Stromal cell of bone marrow (primary cell): Measurements from ENCODE around the gene KIRREL1.

ENCODE experiments used
- DNase-seq: peaks from one replicate; pipeline ENCODE4 v3.0.0-alpha.2; 2012; ENCODE audit warnings: low read depth

Gene KIRREL1

DNA sequence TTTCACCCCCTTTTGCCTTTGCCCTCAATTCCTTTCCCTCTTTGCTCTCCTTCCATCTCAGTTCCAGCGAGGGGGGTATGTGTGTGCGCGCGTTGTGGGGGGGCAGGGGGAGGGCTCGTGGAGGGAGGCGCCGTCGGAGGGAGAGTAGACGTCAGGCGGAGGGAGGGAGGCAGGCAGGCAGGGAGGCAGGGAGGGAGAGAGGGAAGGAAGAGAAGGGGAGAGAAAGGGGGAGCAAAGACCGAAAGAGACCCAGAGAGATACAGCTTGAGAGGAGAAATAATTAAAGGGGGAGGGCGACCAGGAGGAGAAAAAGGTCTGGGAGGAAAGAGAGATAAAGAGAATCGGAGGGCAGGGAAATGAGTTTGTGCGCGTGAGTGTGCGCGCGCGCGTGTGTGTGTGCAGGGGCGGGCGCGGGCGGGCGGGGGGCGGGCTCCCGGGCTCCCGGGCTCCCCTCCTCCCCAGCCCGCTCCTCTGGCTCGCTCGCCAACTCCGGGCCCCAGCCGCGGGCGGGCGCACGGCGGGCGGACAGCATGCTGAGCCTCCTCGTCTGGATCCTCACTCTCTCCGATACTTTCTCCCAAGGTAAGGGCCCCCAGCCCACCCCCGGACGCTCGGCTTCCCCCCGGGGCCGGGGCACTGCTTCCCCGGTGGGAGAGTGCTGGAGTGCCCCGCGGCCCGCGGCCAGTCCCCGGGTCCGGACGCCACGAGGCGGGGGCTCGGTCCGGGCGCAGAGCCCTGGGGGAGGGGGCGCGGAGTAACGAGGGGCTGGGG lies at the start of gene KIRREL1:
KIRREL1 (plus strand) TSS at position 499 of the 771 bp plus-strand sequence; CDS start at position 531, 32 bp downstream.
- peak; percentile 51 for DNase-seq

DNA sequence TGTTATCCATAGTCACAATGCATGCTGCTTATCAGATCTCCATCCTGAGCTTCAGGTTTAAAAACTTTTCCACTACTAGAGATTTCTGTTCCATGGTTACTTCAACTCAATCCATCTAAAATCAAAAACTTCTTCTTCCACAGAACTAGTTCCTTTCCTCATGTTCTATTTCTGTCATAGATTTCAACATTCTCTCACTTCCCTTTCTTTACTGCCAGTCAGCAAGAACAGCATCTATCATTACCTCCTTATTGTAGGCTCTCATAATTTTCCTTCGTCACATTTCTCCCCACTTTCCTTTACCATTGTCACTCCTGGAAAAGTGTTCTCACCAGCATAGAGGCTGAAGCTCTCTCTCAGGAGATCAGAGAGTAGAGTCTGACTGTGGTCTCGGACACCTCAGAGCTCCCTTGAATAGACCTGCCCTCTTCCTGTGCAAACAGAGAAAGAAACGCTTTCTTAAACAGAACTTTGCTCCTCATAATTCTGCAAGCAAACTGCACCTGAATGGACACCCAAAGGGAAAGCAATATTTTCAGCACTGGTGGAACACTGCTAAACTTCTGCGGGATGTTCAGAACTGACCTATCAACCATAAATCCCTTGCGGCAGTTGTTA lies 48.7 kb upstream of the KIRREL1 start:
- DNase-seq = no peak

DNA sequence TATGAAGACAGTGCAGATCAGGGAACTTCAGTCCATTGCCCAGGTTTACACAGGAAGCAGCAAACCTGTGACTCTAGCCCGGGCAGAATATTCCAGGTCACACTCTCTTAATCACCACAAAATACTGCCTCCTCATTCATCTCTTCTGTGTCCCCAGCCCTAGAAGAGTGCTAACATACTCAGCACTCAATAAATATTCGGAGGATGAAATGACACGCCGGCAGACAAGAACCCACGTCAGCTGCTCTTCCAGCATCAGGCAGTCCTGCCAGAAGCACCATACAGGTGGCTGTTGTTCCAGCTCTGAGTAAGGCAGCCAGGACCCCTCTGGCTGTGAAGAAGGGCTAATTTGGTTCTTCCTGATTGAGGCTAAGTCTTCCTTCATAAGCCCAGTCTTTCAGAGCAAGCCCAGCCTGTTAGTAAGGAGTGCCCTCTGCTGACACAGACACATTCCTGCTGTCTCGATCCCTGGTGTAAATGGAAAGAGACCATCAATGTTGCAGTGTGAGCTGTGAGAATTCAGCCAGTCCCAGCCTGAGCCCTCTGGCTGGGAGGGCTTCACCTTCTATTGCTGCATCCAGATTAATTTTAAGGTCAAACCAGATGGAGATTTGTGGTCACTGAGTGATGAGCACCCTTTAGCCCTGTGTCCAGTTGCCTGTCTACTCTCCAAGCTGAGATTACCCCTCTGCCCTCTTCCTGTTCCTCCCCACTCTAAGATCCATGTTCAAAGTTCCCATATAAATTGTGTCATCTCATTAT lies 45.0 kb upstream of the KIRREL1 start:
- DNase-seq = no peak

DNA sequence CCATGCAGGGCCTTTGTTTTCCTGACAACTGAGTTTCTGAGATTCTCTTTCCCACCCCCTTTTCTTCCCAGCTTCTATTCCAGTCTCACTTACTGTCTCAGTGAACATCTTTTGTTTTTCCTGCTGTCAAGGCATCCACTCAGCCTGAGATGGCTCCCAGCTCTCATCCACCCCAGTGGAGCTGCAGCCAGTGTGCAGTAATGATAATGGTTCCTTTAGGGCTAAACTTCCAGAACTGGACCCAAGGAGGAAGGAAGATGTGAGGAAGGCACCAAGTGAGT lies 44.4 kb upstream of the KIRREL1 start:
- no peak for DNase-seq

DNA sequence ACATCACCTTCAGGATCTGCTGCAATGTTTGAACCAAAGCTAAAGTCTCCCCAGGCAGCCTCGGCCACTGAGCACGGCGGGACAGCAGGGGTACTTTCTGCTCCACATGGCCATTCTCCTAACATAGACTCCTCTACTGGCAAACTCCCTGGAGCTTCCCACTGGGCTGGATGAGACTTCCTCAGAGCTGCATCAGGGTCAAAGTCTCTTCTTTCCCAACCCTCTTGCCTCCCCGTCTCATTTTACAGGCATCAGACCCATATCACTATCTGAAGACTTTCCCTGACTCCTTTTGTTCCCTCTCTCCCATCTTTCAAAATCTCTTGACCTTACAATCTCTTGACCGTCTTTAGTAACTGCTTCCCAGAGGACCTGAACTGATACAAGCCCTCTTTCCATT lies 42.2 kb upstream of the KIRREL1 start:
- DNase-seq = no peak

DNA sequence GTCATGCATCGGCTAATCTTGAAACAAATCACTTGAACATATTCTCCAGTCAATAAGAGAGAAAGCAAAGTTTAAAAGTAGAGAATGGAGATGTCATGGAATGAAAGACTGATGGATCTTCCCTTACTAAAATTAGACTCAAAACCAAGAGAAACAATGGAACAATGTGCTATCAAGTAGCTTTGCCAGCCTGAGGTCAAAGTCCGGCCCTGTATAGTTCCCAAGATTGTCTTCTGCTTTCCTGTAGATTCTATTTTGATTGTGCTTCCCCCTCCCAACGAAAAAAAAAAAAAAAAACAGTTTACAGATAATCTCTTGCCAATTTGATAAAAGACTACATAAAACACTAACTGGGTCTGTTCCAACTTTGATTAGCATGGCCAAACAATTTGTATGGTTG lies 40.8 kb upstream of the KIRREL1 start:
- DNase-seq = no peak

DNA sequence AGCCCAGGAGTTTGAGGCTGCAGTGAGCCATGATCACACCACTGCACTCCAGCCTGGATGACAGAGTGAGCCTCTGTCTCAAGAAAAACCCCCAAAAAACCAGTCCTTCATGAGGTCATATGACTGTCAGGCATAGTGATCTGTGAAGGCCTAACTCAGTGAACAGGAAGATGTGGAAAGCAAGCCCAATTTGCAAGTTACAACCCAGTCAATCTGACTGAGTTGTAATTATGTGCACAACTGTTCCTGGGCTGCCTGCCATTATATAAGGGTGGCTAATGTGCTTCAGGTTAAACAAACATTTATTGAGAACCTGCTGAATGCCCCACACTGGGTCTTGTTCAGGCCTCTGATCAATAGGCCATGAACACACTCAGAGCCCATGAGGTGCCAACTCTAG lies 38.2 kb upstream of the KIRREL1 start:
- no peak for DNase-seq

DNA sequence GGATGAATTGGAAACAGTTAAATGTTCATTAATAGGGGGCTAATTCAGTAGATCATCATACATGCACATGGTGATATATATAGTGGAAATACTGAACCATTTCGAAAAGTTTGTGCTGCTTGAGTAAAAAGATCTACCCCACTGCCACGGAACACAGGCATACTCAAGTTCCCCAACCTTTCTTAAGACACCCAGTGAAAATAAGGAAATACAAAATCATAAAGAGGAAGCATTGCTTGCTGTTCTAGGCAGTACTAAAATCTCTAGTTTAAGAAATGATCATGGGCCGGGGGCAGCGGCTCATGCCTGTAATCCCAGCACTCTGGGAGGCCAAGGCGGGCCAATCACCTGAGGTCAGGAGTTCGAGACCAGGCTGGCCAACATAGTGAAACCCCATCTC lies 37.6 kb upstream of the KIRREL1 start:
- DNase-seq = no peak

DNA sequence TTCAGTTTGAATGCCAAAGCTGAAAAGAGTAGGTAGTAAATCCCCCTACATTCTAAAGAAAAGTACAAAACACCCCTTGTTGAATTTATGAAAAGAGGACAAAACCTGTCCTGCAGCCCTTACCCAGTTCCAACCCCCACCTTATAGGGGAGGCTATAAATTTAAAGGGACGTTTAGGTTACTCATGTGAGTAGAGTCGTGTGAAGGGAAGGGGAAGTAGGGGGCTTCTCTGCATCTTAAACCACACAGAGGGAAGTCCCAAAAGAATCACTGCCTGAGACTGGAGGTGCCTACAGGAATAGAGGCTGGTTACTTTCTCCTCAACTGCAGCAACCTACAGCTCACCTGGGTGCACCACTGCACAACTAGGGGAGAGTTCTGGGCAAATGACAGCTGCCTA lies 36.7 kb upstream of the KIRREL1 start:
- DNase-seq = no peak

DNA sequence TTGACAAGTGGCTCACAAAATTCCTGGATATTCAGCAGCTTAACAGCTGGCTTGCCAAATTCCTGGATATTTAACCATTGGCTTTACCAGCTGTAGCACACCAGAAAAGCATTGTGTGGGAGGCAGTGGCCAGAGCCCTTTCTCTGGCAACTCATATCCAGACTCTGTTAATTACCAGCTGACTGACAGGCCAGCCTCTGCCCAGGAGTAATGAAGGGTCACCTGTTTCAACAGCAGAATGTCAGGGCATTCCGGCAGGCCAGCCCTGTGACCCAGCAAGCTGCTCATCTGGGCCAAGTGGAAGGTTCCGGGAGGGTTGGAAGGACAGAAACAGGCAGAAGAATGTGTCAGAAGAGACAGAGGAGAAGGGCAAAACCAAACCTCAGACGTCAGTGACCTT lies 35.2 kb upstream of the KIRREL1 start:
- DNase-seq = no peak

DNA sequence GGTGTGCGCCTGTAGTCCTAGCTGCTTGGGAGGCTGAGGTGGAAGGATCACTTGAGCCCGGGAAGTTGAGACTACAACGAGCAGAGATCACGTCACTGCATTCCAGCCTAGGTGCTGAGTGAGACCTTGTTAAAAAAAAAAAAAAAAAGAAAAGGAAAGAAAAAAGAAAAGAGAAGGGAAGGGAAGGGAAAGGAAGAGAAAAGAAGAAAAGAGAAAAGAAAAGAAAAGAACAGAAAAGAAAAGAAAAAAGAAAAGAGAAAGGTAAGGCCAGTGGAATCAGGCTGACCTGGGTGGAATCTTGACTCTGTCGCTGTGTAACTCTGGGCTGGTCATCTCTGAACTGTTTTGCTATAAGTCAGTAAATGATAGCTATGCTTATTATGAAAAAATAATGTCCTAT lies 33.7 kb upstream of the KIRREL1 start:
- no peak for DNase-seq

DNA sequence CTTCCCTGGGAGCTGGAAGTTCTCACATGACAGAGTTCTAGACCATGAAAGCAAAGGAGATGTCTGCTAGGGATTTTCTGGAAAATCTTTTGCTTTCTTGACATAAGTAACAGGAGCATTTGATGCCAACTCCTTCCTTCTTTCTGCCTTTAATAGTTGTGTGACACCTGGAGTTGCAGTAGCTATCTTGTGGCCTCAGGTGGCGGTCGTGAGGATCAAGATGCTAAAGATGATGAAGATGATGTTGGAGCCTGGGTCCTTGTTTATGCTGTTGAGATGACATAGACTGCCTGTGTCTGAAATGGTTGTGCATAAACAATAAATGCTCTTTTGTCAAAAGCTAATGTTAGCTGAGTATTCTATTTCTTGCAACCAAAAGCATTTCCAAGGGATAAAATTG lies 32.7 kb upstream of the KIRREL1 start:
- DNase-seq = no peak

DNA sequence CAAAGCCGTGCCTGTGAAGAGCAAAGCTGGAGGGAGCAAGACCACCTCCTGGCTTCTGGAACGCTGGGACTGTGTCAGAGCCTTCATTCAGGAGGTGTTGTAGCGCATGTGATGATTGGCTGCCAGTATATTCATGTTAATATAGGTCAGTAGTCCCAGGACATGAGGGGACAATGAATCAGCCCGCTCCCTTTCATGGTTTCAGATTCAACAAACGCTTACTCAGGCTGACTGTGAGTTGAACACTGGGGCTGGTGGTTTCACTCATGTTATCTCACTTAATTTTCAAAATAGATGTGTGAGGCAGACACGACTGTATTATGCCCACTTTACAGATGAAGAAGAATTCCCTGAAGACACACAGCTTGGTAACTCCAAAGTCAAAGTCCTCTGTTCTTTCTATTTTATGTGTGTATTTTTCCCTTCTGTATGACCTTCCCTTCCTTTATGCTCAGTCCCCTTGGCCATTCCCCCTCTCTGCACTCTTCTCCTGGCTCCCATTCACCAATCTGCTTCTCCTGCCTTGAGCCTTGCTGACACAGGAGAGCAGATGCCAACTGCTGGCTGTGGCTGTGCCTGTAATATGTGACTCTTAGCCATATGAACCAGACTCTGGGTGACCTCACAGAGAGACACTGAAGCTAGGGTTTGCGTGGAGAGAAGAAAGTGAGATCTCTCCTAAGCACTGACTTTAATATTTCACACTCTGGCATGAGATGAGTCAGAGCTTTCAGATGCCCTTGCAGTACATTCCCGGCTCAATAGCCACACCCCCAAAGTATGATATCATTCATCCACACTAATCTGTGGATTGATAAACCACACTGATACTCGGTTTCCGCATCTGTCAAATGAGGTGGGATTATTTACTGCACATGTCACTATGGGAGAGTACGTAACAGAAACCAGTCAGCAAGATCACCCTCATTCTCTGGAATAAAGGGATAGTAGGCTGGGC lies 31.4 kb upstream of the KIRREL1 start:
- no peak for DNase-seq

DNA sequence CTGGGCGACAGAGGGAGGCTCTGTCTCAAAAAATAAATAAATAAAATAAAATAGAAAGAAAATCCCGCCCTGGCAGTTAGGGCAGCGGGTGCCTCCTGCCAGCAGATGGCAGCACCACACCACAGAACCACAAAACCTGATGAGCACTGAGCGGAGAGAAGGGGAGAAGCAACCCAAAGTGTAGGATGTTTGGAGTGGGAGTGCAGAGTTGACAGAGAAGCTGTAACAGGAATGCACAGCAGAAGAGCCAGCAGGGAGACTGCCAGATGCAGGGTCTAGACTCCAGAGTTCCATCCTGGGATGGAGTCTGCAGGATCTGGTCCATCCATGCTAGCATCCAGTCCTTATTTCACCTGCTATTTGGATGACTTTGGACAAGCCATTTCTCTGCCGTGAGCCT lies 29.7 kb upstream of the KIRREL1 start:
- DNase-seq = no peak

DNA sequence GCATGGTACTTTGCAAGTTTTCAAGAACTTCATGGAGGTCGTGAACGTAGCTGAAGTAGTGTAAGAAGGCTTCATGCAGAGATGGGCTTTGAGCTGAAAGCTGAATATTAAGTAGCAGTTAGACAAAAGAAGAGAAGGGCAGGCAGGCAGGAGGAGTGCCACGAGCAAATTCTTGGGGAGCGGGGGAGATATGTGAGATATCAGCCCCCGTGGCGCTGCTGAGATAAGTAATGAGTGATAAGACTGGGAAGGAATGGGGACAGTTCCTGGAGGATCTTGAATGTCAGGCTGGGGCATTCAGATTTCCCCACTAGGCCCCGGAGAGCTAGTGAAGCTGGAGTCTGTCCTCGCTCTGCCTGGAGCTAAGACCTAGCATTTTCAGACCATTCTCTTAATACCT lies 27.9 kb upstream of the KIRREL1 start:
- no peak for DNase-seq

DNA sequence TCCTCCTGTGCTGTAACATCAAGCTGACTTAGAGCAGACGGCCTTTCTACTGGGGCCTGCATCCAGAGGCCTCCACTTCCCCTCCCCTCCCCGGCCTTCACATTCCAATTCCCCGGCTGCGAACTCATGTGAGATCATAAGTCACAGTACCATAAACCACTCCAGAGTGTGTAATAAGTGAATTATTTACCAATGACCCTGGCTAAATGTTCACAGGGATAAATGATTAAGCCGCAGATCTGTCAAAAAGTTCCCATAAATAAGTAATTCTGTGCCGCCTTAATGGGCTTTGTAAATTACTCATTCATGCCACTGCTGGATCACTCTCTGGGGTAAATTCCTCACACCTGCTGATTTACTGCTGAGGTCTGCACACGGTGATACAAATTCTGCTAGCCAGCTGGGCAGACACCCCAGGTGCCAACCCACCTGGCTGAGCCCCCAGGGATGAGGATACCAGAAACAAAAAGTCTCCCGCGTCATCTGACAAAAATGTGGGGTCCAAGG lies 27.4 kb upstream of the KIRREL1 start:
- DNase-seq = no peak

DNA sequence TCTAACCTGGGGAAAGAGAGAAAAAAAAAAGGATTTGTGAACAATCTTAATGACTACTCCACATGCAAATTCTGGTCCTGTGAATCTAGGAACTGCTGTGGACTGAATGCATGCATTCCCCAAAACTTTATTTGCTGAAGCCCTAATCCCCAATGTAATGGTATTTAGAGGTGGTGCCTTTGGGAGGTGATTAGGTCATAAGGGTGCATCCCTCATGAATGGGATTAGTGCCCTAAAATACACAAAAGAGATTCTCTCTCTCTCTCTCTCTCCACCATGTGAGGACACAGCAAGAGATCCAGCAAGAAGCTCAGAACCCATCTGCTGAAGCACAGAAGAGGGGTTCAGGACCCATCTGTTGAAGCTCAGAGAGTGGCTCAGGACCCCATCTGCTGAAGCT lies 26.2 kb upstream of the KIRREL1 start:
- no peak for DNase-seq

DNA sequence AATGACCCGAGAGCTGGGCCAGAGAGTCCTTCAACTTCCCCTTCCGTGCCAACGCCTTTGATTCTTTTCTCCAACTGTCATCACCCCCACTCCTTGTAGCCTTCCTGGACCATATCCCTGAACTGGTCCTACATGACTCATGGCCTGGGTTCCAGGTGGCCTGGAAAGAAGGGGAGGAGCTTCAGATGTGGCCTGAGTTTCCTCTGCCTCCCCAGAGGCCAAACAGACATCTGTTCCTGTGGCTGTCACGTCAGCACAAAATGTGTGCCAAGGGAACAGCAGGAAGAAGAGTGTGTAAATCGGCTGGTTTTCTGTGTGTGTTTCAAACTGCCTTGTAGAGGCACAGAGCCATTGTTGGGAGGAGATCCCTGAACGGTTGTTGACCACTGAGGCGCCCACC lies 24.9 kb upstream of the KIRREL1 start:
- peak; percentile 52 for DNase-seq

DNA sequence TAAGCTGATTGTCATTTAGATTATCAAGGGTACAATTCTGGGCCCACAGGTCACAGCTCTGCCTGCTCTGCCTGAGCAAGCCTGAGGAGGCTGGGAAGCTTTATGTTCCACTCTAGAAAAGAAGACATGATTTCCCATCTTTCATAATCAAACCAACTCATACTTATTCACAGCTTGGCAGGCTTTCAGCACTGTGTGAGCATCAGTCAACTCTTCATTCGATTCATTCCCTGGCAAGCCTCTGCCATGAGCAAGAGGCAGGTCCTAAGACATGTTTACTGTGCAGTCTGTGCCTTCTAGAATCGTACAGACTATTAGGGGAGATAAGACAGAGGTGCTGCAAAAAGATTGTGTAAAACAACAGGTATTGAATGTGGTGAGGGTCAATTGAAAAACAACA lies 24.5 kb upstream of the KIRREL1 start:
- peak; percentile 98 for DNase-seq

DNA sequence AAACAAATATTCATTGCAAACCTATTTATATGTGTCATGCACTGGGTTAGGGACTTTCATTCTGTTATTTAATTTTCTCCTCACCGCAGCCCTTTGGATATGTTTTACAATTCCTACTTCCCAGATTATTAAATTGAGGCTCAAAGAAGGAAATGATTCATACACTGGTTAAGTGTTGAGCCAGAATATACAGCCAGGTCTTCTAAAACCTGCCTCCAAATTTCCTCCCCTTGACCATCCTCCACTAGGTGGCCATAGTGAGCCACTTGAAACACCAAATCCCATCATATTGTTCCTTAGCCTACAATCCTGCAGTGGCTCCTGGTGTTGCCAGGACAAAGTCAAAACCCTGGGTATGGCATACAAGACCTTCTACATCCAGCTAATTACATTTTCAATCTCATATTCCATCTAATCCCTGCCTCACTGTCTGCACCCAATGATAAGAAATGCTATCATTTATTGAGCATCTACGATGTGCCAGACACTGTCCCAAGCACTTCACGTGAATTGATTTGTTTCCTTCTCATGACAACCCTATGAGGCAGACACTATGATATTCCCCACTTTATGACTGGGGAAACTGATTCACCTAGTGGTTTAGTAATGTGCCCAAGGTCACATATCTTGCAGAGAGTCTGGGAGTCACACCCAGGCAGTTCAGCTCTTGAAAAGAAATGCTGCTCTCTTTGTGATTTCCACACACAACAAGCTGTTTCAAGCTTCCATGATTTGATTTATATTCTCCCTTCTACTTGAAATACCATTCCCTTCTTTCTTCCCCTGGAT lies 23.6 kb upstream of the KIRREL1 start:
- DNase-seq = peak; percentile 90

DNA sequence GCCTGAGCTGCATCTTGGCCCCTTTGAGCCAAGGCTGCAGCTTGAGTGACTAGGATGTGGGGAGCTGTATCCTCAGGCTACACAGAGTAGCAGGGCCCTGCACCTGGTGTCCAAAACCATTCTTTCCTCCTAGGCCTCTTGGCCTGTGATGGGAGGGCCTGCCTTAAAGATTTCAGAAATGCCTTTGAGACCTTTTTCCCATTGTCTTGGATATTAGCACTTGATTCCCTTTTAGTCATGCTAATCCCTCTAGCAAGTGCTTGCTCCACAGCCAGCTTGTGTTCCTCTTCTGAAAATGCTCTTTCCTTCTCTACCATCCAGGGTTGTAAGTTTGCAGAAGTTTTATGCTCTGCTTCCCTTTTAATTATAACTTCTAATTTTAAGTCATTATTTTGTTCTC lies 21.7 kb upstream of the KIRREL1 start:
- DNase-seq = no peak
